GM21423 (cell line): ENCODE measurements around the gene CPLX3.

Experiments
- ATAC-seq: cut with Tn5 transposase; IDR thresholded peaks from one replicate; pipeline ENCODE4 v1.9.1; 2021; ENCODE audit warnings: mild to moderate bottlenecking, moderate library complexity; ENCODE audit not compliant: unreplicated experiment

CPLX3 gene

DNA sequence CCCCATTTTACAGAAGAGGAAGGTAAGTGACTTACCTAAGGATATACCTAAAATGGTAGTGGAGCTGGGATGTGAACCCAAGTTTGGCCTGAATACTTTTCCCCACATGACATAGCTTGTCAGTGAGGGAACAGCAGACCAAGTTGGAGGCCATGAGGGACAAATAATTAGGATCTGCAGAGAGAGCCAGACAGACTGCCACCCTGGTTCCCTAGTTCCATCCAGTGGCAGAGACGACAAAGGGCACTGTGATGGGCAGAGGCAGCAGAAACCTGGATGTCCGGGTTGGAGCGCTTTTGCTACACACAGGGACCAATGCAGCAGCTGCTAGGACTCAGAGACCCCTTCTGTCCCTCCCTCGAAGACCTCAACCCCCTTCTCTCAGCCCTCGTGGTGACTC lies 1.2 kb downstream of the CPLX3 start:
- ATAC-seq, result no peak

DNA sequence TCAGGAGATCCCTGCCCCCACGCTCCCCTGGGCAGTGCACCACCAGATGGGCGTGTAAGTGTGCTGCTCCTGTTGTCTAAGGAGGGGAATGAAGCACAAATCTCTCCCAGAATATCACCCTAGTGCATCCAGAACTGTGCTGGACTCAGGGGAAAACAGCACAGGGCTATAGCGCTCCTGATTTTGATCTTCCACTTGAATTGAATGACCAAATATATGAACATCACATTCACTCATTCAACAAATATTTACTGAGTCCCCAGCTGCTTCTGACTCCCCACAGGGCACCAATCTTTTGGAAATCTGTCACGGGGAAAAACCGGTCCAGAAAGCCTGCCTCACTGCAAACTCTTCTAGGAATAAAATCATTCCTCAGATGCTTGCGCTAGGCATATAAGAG lies 2.4 kb downstream of the CPLX3 start:
- ATAC-seq, result no peak

DNA sequence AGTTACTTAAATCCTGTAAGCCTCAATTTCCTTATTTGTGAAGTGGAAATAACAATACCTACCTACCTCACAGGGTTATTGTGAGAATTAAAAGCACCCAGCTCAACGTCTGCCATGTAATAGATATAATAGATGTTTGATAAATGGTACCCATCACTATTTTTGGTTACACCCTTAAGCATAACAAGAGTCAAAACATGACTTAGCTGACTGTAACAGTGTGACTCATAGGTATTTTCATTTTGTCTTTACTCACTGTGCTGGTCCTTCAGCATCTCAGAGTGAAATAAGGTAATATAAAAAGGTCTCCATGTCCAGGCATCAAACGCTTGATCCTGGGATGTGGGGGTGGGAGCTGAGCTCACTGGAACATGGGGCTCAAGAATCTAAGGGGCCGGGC lies 3.1 kb downstream of the CPLX3 start:
- no peak for ATAC-seq

DNA sequence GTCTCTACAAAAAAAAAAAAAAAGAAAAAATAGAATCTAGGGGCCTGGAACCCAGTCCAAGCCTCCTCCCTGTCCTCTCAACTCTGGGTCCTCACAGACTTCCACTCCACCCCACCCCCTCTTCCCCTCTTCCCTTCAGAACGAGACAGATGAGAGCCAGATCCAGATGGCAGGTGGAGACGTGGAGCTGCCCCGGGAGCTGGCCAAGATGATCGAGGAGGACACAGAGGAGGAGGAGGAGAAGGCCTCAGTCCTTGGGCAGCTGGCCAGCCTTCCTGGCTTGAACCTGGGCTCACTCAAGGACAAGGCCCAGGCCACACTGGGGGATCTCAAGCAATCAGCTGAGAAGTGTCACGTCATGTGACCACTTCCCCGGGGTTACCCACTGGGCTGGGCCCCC lies 3.6 kb downstream of the CPLX3 start:
- ATAC-seq, result no peak

DNA sequence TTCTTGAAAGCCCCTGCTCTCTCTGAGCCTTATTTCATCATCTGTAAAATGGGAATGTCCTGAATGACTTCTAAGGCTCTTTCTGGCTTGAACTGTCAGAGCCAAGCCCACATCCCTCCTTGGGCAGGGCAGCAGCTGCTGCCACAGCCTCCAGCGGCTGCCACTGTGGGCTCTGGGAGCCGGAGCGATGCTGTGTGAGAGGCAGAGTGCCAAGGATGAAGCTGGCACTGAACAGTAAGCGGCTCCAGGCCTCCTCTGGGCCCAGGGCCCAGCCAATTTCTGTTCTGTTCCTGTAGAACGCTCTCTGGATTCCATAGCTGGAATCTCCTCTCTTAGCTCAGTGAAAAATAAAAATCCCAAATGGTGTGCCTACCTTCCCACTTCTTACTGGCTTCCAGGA lies 4.4 kb downstream of the CPLX3 start:
- ATAC-seq, result no peak

DNA sequence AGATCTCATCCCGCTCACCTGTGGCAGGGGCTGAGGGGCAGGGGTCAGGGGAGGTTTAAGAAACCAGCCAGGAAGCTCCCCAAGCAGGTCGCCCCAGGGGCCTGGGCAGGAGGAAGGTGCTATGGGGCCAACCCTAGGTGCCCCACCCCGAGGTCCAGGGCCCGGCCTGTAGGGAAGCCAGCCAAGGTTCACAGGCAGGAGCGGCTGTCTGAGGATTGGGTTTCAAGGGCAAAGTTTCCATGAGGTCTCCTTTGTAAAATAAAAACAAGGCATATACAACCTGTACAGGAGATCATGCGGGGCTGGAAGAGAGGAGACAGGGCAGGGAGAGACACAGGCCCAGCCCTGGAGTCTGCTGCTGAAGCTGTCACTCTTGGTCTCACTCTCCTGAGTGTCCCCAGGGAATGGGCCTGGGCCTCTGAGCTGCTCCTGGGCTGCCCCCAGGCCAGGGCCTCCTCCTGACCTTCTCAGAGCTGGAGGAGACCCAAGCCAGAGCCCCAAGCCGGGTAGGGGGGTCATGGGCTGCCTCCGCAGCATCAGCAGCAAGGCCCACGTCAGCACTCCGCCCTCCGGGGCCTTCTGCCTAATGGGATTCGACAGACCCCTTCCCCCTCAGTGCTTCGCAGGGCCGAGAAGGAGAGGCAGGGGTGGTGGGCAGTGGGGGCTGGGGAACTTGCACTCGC lies 5.5 kb downstream of the CPLX3 start:
- no peak for ATAC-seq

DNA sequence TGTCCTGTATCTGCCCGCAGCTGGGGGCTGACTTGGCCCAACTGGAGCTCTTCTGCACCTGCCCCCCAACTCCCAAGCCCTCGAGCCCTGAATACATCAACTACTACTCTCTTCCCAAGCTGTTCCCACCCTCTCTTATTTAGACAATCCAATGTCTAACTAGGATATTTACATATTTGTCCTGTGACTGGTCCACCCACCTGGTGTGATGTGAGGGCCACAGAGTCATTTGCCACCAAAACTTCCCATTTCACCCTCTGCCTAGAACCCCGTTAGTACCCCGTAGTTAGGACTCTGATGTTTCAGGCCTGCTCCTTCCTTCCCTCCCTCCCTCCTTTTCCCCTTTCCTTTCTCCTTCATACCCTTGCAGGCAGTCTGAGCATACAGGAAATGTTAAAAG lies 6.4 kb downstream of the CPLX3 start:
- ATAC-seq, result no peak

DNA sequence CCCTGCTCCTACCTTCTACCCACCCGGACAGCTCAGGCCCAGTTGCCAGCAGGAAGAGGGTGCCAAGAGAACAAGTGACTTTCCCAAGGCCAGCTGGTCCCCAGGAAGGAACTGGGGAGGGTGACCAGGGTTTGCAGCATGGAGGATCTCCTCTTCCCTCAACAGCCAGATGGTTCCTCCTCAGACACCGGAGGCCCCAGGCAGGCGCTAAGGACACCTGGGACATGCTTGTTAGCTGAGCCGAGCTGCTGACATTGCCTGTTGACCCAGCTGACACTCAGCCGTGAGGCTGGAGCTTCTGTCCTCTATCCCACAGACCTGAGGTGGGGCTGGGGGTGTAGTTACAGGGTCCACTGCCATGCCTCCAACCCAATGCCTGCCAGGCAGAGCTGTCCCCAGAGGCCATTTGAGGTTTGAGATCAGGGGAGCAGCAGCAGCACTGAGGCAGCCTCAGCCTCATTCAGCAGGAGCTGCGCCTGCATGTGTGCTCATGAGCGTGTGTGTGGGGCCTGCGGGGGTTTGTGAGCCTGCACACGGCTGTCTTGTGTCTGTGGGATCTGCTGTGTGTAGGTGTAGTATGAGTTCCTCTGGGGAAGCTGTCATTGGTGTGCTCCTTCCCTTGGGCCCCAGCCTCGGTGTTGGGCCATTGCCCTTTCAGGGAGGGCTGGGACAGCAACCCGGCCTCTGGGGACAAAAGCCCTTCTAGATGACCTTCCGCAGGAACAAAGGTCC lies 7.1 kb downstream of the CPLX3 start:
- ATAC-seq, result no peak

DNA sequence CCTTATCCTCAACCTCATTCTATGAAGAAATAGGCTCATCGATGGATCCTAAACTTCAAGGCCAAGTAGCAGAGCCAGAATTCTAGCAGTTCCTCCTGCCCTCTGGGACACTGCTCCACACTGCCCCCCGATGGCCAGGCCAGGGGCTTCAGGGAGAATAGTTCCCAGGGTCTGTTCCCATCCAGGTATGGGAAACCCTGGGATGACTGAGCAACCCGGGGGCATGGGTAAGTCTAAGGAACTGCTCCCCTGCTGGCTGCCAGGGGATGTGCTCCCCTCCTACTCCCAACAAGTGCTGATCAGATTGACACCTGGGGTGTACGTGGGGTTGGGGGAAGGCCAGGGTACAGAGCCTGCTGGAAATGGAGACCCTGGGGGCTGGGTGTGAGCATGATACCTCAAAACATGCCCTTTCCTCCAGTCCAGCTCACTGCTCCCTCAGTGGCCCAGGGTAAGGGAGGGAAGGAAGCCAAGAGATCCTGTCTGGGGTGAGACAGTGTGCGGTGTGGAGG lies 8.9 kb downstream of the CPLX3 start:
- ATAC-seq, result no peak

DNA sequence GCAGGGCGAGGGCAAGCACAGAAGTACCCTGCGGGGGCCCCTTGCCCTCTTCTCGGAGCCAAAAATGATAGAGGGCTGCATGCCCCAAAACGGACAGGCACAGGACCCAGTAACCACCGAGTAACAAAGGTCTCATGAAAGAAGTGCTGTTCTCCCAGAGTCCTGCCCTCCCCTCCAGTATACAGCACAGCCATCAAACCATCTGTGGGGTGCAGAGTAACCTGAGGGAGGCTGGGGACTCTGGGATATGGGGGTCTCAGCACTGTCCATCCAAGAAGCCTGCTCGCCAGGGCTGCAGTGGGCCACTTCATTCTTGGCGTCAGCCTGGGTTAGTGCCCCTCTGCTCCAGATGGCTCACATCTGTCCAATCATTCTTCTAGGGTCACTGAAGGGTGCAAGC lies 10.4 kb downstream of the CPLX3 start:
- ATAC-seq, result no peak

DNA sequence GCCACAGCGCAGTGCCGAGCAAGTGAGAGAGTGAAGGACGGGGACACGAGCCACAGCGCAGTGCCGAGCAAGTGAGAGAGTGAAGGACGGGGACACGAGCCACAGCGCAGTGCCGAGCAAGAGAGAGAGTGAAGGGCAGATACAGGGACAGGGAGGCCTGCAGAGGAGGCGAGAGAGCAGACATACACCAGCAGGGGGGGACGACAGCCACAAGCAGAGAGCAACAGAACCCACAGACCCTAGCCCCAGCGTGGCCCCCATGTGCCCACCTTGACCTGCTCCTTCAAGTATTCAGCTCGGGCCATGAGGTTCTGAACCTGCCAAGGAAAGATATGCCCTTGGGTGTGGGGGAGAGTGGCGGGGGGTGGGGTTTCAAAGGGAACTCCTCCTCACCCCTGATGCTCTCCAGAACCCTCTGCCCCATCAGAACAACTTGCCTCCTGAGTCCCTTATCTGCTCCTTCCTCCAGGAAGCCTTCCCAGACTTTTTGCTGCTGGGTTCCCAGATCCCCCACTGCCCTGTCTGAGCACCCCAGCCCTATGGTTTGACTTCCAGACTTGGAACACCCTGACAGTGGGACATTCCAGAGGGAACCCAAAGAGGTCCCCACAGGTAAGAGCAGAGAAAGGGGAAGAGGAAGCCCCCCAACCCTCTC lies 11.2 kb downstream of the CPLX3 start:
- ATAC-seq, result no peak

DNA sequence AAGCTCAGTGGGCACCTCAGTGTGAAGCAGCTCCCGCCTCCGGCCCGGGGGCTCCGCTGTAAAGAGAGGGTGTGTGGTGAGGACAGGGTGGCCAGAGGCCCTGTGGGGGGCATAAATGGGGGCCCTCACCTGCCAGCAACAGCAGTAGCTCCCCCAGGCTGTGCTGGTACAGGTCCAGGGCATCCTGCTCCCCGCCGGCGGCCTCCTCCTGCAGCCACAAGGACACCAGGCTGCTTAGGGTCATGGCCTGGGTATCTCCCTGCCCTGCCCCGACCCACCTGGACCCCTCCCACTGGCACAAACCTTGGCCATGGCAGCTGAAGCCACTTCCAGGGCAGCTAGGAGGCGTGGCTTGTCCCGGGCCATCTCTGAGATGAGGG lies 11.7 kb downstream of the CPLX3 start:
- ATAC-seq, result no peak

DNA sequence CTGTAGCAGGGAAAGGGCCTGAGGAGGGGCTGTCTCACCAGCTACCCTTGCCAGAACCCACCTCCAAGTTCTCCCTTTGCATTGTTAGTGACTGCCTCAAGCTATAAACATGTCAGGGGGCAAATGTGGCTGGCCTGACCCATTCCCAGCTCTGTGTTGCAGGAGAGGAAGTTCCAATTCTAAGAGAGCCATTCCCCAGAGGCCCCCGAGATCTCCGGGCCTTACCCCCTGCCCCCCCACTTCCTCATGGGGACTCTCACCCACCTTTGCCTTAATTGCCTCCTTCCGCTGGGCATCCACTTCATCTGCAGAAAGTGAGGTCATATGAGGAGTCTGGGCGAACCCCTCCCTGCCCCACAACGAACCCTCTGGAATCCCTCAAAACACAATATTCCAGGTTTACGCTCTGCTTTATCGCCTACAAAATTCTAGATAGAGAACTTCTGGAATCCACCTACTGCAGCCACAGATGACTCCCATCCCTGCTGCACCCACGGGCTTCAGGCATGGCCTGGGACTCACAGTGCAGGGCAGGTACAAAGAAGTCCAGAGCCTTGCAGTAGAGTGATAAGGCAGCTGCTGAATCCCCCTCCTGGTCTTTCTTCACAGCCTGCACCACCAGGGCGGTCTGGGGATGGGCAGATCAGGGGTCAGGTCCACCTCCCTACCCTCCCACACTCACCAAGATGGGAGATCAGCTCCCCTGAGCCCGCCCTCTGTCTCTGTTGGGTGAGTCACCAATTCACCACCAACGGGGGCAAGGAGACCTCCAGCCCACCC lies 12.5 kb downstream of the CPLX3 start:
- no peak for ATAC-seq

DNA sequence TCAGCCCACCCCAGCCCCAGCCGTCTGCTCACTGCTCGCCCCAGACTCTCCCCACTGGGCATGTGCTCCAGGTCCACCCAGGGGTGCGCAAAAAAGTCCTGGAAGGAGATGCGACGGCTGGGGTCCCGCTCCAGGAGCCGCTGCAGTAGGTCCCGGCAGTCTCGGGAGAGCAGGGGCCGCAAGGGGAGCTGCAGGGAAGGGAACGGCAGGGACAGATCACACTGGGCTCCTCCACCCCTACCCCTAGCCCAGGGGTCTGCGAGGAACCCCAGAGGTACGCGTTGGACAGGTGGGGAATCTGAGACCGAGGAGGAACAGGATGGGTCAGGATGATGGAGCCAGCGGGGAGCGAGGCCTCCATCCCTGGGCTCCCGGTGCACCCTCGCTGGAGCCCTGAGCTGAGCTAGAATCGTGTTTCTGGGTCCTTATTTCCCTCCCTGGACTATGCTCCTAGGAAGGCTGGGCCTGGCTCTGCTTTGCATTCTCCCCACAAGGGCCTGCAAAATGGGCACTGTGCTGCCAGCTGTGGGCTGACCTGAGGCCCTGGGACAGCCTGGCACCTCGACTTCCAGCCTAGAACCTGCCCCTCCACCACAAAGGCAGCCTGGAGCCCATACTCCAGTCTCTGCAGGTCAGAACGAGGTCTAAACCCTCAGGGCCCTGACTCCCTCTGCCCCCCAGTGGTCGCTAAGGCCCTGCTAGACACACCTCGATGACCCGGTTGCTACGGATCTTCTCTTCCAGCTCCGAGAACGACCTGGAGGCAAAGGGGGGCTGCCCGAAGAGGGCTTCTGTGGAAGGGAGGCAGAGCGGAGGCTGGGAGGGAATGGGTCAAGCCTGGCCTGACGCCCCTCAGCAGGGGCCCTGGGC lies 13.3 kb downstream of the CPLX3 start:
- ATAC-seq, result no peak

DNA sequence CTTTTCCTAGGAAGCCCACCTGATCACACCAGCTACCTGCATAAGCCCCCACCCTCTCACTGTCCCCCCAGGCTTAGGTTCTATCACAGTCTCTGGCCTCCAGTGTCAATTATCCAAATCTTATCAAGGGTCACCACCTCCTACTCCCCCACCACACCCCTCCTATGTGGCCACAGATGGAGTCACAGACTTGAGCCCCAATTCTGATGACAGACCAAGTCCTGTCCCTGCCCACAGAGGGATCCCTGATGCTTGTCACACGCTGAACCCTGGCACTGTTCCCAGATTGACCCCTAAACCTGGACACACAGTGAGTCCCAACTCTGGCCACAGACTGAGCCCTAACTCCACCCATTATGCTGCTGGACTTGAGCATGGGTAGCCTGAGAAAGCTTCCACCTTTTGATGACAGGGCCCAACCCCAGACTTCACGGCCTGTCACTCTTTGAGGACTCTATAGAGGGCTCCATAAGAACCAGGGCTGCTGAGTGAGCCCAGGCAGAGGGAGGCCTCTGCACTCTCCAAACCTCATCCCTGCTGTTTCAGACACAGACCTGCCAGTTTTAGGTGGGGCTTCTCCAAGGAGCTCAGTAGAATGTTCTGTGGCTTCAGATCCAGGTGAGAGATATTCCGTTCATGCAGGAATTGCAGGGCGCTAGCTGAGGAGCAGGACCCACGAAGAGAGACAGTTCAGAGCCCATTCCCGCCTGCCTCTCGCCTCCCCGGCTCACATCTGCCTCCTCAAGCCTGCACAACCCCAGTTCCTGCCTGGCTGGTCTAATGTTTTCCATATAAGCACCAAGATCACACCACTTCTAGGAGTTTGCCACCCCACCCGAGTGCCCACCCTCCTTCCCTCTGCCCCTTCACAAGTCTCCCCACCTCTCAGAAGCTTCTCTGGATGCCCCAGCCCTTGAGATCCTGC lies 14.7 kb downstream of the CPLX3 start:
- no peak for ATAC-seq

DNA sequence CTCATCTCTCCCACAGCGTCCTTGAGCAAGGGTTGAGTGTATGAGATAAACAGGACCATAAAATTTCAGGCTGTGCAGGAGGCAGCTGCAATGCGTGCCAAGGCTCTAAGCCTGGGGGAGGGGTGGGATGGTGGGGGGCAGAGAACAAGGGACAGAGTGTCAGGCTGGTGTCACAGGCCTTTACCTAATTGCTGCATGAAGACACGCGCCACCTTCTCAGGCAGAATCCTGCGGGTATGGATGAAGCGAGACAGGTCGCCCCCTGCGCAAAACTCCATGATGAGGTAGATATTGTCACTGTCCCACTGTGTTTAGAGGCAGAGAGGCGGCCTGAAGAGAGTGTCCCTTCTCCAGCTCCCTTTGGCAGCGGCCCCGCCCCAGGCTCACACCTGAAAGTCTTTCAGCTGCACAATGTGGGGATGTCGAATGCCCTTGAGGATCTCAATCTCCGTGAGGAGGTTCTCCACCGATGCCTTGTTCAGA lies 15.5 kb downstream of the CPLX3 start:
- ATAC-seq, result no peak

DNA sequence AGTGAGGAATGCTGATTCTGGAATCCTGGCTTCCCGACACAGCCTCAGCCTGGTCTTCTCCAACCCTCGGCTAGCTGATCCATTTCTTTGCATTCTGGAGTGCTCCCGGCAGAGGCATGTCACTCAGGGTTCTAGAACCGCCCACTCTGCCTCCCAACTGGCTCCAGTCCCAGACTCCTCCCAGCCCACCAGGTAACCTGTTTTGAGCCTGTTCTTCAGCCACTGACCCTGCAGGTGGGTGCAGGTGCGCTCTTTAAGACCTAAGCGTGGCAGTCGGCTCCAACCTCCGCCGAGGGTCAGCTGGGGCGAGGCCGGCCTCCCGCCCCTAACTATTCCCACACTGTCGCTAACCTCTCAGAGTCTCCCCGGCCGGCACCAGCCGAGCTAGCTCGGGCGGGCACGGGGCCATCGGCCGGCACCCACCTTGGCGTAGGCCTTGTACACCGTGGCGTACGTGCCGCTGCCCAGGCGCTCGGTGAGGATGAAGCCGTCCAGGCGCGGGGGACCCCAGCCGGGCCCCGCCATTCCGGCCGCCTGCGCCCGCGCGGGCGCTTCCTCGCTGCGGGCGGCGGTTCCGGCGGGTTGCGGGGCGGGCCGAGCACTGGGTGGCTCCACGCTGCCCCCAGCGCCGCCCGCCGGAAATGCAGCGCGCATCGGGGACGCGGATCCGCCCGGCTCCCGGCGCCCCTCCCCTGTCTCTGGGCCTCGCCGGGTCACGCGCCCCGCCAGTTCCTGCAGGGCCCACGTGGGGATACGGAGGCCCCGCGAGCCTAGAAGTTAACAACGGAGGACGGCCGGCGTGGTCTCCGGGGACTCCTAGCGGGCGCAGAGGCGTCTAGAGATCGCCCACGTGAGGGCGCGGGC lies 16.4 kb downstream of the CPLX3 start, which contains the start of gene ULK3:
ULK3 (minus strand) TSS at position 576 of the 864 bp plus-strand sequence; CDS start at position 525, 51 bp downstream.
- ATAC-seq, result peak; percentile 72

DNA sequence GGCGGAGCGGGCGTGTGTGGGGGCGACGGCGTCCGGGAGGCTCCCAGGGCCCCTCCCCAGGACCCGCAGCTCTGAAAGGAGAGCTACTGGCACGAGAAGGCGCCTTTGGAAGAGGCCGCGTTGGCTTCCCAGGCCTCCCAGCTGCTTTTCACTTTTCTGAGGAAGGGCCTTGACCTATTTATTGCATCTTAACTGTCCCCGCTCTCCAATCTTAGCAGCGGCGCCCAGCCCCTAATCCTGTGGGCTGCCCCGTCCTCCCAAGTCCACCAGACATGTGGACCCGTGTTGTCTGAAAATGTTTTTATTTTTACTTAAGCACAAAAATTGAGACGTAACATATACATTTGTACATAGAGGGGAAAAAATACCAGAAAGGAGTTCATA lies 17.0 kb downstream of the CPLX3 start:
- no peak for ATAC-seq
